Pulmonary artery endothelial cell (primary cell): ENCODE results near the gene R3HDM2. TPM values are rescaled to one million over a fixed set of nuclear protein-coding genes. Genes with fewer than 3 reads are reported as not detected.
A peak's percentile ranks its signal among the peaks of the same experiment; 100 is the strongest.

ENCODE experiments used
- DNase-seq: peaks from one replicate; pipeline ENCODE4 v3.0.0-alpha.2; 2011; ENCODE audit warnings: low read depth, low spot score
- total RNA-seq: library from RNA; depleted of rRNA; stranded (reverse); fragments of >200 nt; gene quantifications from 2 replicates; pipeline ENCODE4 v1.2.3, GENCODE V29; 2014

R3HDM2 gene
- total RNA-seq, result 4.5 and 5.5 TPM in 2 replicates

- DNase-seq, result peak; percentile 81
These were observed at the start of gene R3HDM2 for GRCh38 chr12:57430931-57431566. Gene R3HDM2 (minus strand): TSS chr12:57431043. CDS start chr12:57310428, 120,615 bp downstream.

- no peak for DNase-seq
These were observed 48.7 kb upstream of the R3HDM2 start, which contains the start of gene ARHGAP9 for GRCh38 chr12:57479376-57480115. Gene ARHGAP9 (minus strand): TSS chr12:57479866. CDS start chr12:57479406, 460 bp downstream.

GRCh38 chr12:57479043-57479375, 48.2 kb upstream of the R3HDM2 start:
- DNase-seq, result no peak

- no peak for DNase-seq
These were observed 47.2 kb upstream of the R3HDM2 start for GRCh38 chr12:57477710-57478681.

- no peak for DNase-seq
These were observed 46.3 kb upstream of the R3HDM2 start for GRCh38 chr12:57476993-57477709.

- no peak for DNase-seq
These were observed 45.5 kb upstream of the R3HDM2 start for GRCh38 chr12:57476162-57476992.

- DNase-seq, result no peak
These were observed 44.7 kb upstream of the R3HDM2 start for GRCh38 chr12:57475271-57476161.

- no peak for DNase-seq
These were observed 44.0 kb upstream of the R3HDM2 start for GRCh38 chr12:57474862-57475261.

GRCh38 chr12:57474430-57474829, 43.6 kb upstream of the R3HDM2 start:
- DNase-seq, result no peak

- no peak for DNase-seq
These were observed 43.0 kb upstream of the R3HDM2 start for GRCh38 chr12:57473886-57474285.

GRCh38 chr12:57473392-57473791, 42.5 kb upstream of the R3HDM2 start:
- no peak for DNase-seq

- DNase-seq, result no peak
These were observed 41.5 kb upstream of the R3HDM2 start for GRCh38 chr12:57472391-57472790.

- no peak for DNase-seq
These were observed 40.8 kb upstream of the R3HDM2 start for GRCh38 chr12:57471661-57472060.

- DNase-seq, result no peak
These were observed 40.3 kb upstream of the R3HDM2 start for GRCh38 chr12:57470970-57471656.

- DNase-seq, result no peak
These were observed 39.6 kb upstream of the R3HDM2 start for GRCh38 chr12:57470286-57470969.

- no peak for DNase-seq
These were observed 38.7 kb upstream of the R3HDM2 start for GRCh38 chr12:57469296-57470164.

GRCh38 chr12:57467915-57468314, 37.1 kb upstream of the R3HDM2 start:
- DNase-seq, result no peak
